SH-SY5Y (cell line): ENCODE data around the gene RNFT2.

ENCODE experiments used
- GATA2 ChIP-seq: IDR thresholded peaks from 2 replicates; pipeline ENCODE4 v1.6.1; 2011; ENCODE audit warnings: mild to moderate bottlenecking, low read depth, low read length
- GATA3 ChIP-seq: IDR thresholded peaks from 2 replicates; pipeline ENCODE4 v1.6.1; 2011; ENCODE audit warnings: low read depth, mild to moderate bottlenecking, low read length, moderate library complexity

- TF ChIP-seq GATA2: no peak
- no peak for TF ChIP-seq GATA3
These were observed 154.4 kb downstream of the RNFT2 start for GRCh38 chr12:116892349-116893140.
